HepG2 (cell line): ENCODE results near the gene TUBB3. TPM values are rescaled to one million over a fixed set of nuclear protein-coding genes. Genes with fewer than 3 reads are reported as not detected.
A peak's percentile ranks its signal among the peaks of the same experiment; 100 is the strongest.

Source experiments
- CHD2 ChIP-seq: IDR thresholded peaks from 2 replicates; pipeline ENCODE4 v1.6.1; 2011; ENCODE audit warnings: low read depth, low read length, improper control_type of control experiment
- DPF2 ChIP-seq: sonication (generic); formaldehyde crosslinking; IDR thresholded peaks from 2 replicates; pipeline ENCODE4 v1.4.0; 2020; ENCODE audit warnings: mild to moderate bottlenecking, low read depth, missing genetic modification reagents, borderline replicate concordance
- GZF1 ChIP-seq: sonication (generic); formaldehyde crosslinking; IDR thresholded peaks from 2 replicates; pipeline ENCODE4 v1.5.1; 2020; ENCODE audit warnings: mild to moderate bottlenecking, missing genetic modification reagents
- NR2C2 ChIP-seq: sonication (generic); formaldehyde crosslinking; IDR thresholded peaks from 2 replicates; pipeline ENCODE4 v1.4.0; 2020; ENCODE audit warnings: missing genetic modification reagents, mild to moderate bottlenecking, moderate library complexity, borderline replicate concordance
- PLRG1 ChIP-seq: fragments of 450-650 bp; conservative IDR thresholded peaks from 2 replicates; pipeline ENCODE4 v1.6.1; 2016
- PRDM15 ChIP-seq: sonication (generic); formaldehyde crosslinking; IDR thresholded peaks from 2 replicates; pipeline ENCODE4 v1.4.0; 2020; ENCODE audit warnings: missing genetic modification reagents
- ZBTB38 ChIP-seq: sonication (generic); formaldehyde crosslinking; IDR thresholded peaks from 2 replicates; pipeline ENCODE4 v1.5.1; 2020; ENCODE audit warnings: mild to moderate bottlenecking, missing genetic modification reagents
- ZNF280D ChIP-seq: sonication (generic); formaldehyde crosslinking; IDR thresholded peaks from 2 replicates; pipeline ENCODE4 v1.5.1; 2020; ENCODE audit warnings: mild to moderate bottlenecking, missing genetic modification reagents
- ZNF572 ChIP-seq: sonication (generic); formaldehyde crosslinking; IDR thresholded peaks from 2 replicates; pipeline ENCODE4 v1.5.1; 2020; ENCODE audit warnings: mild to moderate bottlenecking, missing genetic modification reagents
- ZNF615 ChIP-seq: sonication (generic); formaldehyde crosslinking; IDR thresholded peaks from 2 replicates; pipeline ENCODE4 v1.5.0; 2020; ENCODE audit warnings: mild to moderate bottlenecking, missing genetic modification reagents, borderline replicate concordance
- ZNF674 ChIP-seq: sonication (generic); formaldehyde crosslinking; IDR thresholded peaks from 2 replicates; pipeline ENCODE4 v1.5.0; 2020; ENCODE audit warnings: low read depth, mild to moderate bottlenecking, missing genetic modification reagents
- ZSCAN12 ChIP-seq: sonication (generic); formaldehyde crosslinking; IDR thresholded peaks from 2 replicates; pipeline ENCODE4 v1.9.0; 2021; ENCODE audit warnings: mild to moderate bottlenecking, missing genetic modification reagents
- polyA plus RNA-seq, 8 experiments: library from polyadenylated mRNA; depleted of rRNA in 3 of 8; stranded (reverse) in 7 of 8; unstranded in 1 of 8; fragments of >200 nt; fragmentation: Illumina TruSeq in 4 of 8; extraction: Trizol in 4 of 8; gene quantifications; 2 replicates each; pipeline versions ENCODE4 v1.2.1 to v1.2.3, GENCODE V29; 2011 to 2016; ENCODE audit warnings: low read depth in 4 of 8, missing spikeins in 1 of 8, mixed read lengths in 1 of 8; ENCODE audit not compliant: insufficient read depth in 1 of 8
- total RNA-seq, 5 experiments: library from RNA; depleted of rRNA; stranded (reverse); fragments of >200 nt; fragmentation: Illumina TruSeq; extraction: Trizol; gene quantifications; 2 replicates each; pipeline ENCODE4 v1.2.3, GENCODE V29; 2016; ENCODE audit warnings: low read depth in 1 of 5
- TF ChIP-seq, protein P1 (sequence below): sonication (generic); formaldehyde crosslinking; IDR thresholded peaks from 2 replicates; pipeline ENCODE4 v1.4.0; 2020; ENCODE audit warnings: missing genetic modification reagents
- TF ChIP-seq, protein P2 (sequence below): sonication (generic); formaldehyde crosslinking; IDR thresholded peaks from 2 replicates; pipeline ENCODE4 v1.8.1; 2022; ENCODE audit warnings: low read depth, mild to moderate bottlenecking, missing genetic modification reagents

Gene TUBB3
- total and polyA plus RNA-seq, 2 of the 13 experiments (the other 11 are each of a cell fraction or from before 2014, with no cell fraction given) = 110 to 185 TPM

GRCh38 chr16:89909777-89910716 lies 13.1 kb upstream of the TUBB3 start (continued):
- TF ChIP-seq CHD2 = no peak
- no peak for TF ChIP-seq PRDM15 (CRISPR knock-in tag)
- TF ChIP-seq GZF1 (CRISPR knock-in tag) = no peak
- TF ChIP-seq ZNF615 (CRISPR knock-in tag) = no peak
- TF ChIP-seq, protein P1, sequence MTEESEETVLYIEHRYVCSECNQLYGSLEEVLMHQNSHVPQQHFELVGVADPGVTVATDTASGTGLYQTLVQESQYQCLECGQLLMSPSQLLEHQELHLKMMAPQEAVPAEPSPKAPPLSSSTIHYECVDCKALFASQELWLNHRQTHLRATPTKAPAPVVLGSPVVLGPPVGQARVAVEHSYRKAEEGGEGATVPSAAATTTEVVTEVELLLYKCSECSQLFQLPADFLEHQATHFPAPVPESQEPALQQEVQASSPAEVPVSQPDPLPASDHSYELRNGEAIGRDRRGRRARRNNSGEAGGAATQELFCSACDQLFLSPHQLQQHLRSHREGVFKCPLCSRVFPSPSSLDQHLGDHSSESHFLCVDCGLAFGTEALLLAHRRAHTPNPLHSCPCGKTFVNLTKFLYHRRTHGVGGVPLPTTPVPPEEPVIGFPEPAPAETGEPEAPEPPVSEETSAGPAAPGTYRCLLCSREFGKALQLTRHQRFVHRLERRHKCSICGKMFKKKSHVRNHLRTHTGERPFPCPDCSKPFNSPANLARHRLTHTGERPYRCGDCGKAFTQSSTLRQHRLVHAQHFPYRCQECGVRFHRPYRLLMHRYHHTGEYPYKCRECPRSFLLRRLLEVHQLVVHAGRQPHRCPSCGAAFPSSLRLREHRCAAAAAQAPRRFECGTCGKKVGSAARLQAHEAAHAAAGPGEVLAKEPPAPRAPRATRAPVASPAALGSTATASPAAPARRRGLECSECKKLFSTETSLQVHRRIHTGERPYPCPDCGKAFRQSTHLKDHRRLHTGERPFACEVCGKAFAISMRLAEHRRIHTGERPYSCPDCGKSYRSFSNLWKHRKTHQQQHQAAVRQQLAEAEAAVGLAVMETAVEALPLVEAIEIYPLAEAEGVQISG = peak; percentile 61
- no peak for TF ChIP-seq ZNF280D (CRISPR knock-in tag)
- TF ChIP-seq ZBTB38 (CRISPR knock-in tag) = peak; percentile 98
- TF ChIP-seq DPF2 (CRISPR knock-in tag) = no peak
- 0 out of 2 replicates have a peak, but pooled peaks have one; percentile 35 for TF ChIP-seq ZSCAN12 (CRISPR knock-in tag)
- no peak for TF ChIP-seq ZNF674 (CRISPR knock-in tag)
- TF ChIP-seq NR2C2 (CRISPR knock-in tag) = no peak
- TF ChIP-seq ZNF572 (CRISPR knock-in tag) = peak; percentile 74; the same call in 1 of the 2 replicates
- TF ChIP-seq, protein P2, sequence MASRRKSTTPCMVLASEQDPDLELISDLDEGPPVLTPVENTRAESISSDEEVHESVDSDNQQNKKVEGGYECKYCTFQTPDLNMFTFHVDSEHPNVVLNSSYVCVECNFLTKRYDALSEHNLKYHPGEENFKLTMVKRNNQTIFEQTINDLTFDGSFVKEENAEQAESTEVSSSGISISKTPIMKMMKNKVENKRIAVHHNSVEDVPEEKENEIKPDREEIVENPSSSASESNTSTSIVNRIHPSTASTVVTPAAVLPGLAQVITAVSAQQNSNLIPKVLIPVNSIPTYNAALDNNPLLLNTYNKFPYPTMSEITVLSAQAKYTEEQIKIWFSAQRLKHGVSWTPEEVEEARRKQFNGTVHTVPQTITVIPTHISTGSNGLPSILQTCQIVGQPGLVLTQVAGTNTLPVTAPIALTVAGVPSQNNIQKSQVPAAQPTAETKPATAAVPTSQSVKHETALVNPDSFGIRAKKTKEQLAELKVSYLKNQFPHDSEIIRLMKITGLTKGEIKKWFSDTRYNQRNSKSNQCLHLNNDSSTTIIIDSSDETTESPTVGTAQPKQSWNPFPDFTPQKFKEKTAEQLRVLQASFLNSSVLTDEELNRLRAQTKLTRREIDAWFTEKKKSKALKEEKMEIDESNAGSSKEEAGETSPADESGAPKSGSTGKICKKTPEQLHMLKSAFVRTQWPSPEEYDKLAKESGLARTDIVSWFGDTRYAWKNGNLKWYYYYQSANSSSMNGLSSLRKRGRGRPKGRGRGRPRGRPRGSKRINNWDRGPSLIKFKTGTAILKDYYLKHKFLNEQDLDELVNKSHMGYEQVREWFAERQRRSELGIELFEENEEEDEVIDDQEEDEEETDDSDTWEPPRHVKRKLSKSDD = 0 out of 2 replicates have a peak, but pooled peaks have one; percentile 52
- no peak for TF ChIP-seq PLRG1
